IPS-20b (cell line): ENCODE measurements around the gene RETREG1.

Experiments
- H3K27ac ChIP-seq: one replicate; pipeline ENCODE4 v1.5.1; 2013; ENCODE audit warnings: low read length
- H3K27me3 ChIP-seq: 2 replicates; pipeline ENCODE4 v1.6.1; 2013; ENCODE audit warnings: mild to moderate bottlenecking, low read length, inconsistent platforms; ENCODE audit not compliant: insufficient read depth
- H3K36me3 ChIP-seq: 2 replicates; pipeline ENCODE4 v1.6.1; 2013; ENCODE audit warnings: low read depth, mild to moderate bottlenecking, inconsistent platforms, low read length, moderate library complexity; ENCODE audit not compliant: insufficient read depth
- H3K4me1 ChIP-seq: 2 replicates; pipeline ENCODE4 v1.6.1; 2013; ENCODE audit warnings: mild to moderate bottlenecking, control low read depth, inconsistent platforms, low read length, moderate library complexity; ENCODE audit not compliant: insufficient read depth
- H3K4me3 ChIP-seq: 2 replicates; pipeline ENCODE4 v1.5.1; 2013; ENCODE audit warnings: mild to moderate bottlenecking, low read length, inconsistent platforms
- H3K9ac ChIP-seq: 2 replicates; pipeline ENCODE4 v1.6.1; 2013; ENCODE audit warnings: low read depth, mild to moderate bottlenecking, inconsistent platforms, low read length, moderate library complexity
- H3K9me3 ChIP-seq: 2 replicates; pipeline ENCODE4 v1.6.1; 2013; ENCODE audit warnings: mild to moderate bottlenecking, low read depth, low read length, inconsistent platforms; ENCODE audit not compliant: insufficient read depth

RETREG1 gene

GRCh38 chr5:16471387-16471786 is 145.4 kb downstream of the RETREG1 start:
- no peak overlapping the region for H3K4me3 ChIP-seq
- H3K27ac ChIP-seq = no peak overlapping the region
- H3K4me1 ChIP-seq = peaks cover 3% of the 10 kb centered on the region; the same call in 1 of the 2 replicates
- H3K36me3 ChIP-seq = 0 out of 2 replicates have a peak, but pooled peaks cover 4% of the 10 kb centered on the region
- H3K9ac ChIP-seq = no peak overlapping the region
- no peaks in the 10 kb centered on the region for H3K9me3 ChIP-seq
- H3K27me3 ChIP-seq = no peaks in the 10 kb centered on the region

GRCh38 chr5:16467363-16468219 is 149.2 kb downstream of the RETREG1 start:
- Histone ChIP-seq H3K9ac (no peak overlapping the region), H3K9me3 (no peaks in the 10 kb centered on the region), H3K27ac (no peak overlapping the region), H3K4me3 (no peak overlapping the region), H3K27me3 (no peaks in the 10 kb centered on the region), H3K36me3 (peaks cover 14% of the 10 kb centered on the region), H3K4me1 (peaks cover 10% of the 10 kb centered on the region)

- H3K27me3 ChIP-seq = no peaks in the 10 kb centered on the region
- peaks cover 10% of the 10 kb centered on the region for H3K4me1 ChIP-seq
- no peaks in the 10 kb centered on the region for H3K9me3 ChIP-seq
- H3K36me3 ChIP-seq = peaks cover 32% of the 10 kb centered on the region
- peak within 1 kb of the TSS; percentile 92 for H3K4me3 ChIP-seq
- H3K9ac ChIP-seq = peak within 1 kb of the TSS; percentile 88
- peak within 1 kb of the TSS; percentile 10 for H3K27ac ChIP-seq
Measured at GRCh38 chr5:16465544-16466432, 151.0 kb downstream of the RETREG1 start, which contains the start of gene ZNF622. Gene ZNF622, minus strand, starts transcription at chr5:16465800. Its CDS starts 135 bp downstream, at chr5:16465665.

GRCh38 chr5:16464664-16465543 is 151.9 kb downstream of the RETREG1 start:
- Histone ChIP-seq H3K36me3 (peaks cover 41% of the 10 kb centered on the region), H3K9me3 (no peaks in the 10 kb centered on the region), H3K4me3 (peak overlapping the region; percentile 92), H3K27ac (peak overlapping the region; percentile 10), H3K4me1 (peaks cover 10% of the 10 kb centered on the region), H3K9ac (peak overlapping the region; percentile 88), H3K27me3 (no peaks in the 10 kb centered on the region)

- Histone ChIP-seq H3K27me3 (no peaks in the 10 kb centered on the region), H3K9me3 (no peaks in the 10 kb centered on the region), H3K4me3 (peak overlapping the region; percentile 92), H3K4me1 (peaks cover 10% of the 10 kb centered on the region), H3K27ac (no peak overlapping the region), H3K36me3 (peaks cover 43% of the 10 kb centered on the region), H3K9ac (peak overlapping the region; percentile 88; the same call in 1 of the 2 replicates)
Measured at GRCh38 chr5:16464231-16464630, 152.6 kb downstream of the RETREG1 start.

GRCh38 chr5:16461782-16462181 is 155.0 kb downstream of the RETREG1 start:
- H3K36me3 ChIP-seq = peaks cover 67% of the 10 kb centered on the region
- H3K9ac ChIP-seq = no peak overlapping the region
- H3K4me1 ChIP-seq = peaks cover 7% of the 10 kb centered on the region; the same call in 1 of the 2 replicates
- H3K9me3 ChIP-seq = no peaks in the 10 kb centered on the region
- no peaks in the 10 kb centered on the region for H3K27me3 ChIP-seq
- H3K4me3 ChIP-seq = no peak overlapping the region
- no peak overlapping the region for H3K27ac ChIP-seq

- H3K9me3 ChIP-seq = no peaks in the 10 kb centered on the region
- H3K9ac ChIP-seq = no peak overlapping the region
- H3K4me1 ChIP-seq = peaks cover 7% of the 10 kb centered on the region; the same call in 1 of the 2 replicates
- H3K4me3 ChIP-seq = no peak overlapping the region
- H3K27ac ChIP-seq = no peak overlapping the region
- H3K36me3 ChIP-seq = peaks cover 74% of the 10 kb centered on the region
- no peaks in the 10 kb centered on the region for H3K27me3 ChIP-seq
Measured at GRCh38 chr5:16461026-16461425, 155.8 kb downstream of the RETREG1 start.

GRCh38 chr5:16459451-16459850 is 157.3 kb downstream of the RETREG1 start:
- no peaks in the 10 kb centered on the region for H3K9me3 ChIP-seq
- no peak overlapping the region for H3K4me3 ChIP-seq
- H3K36me3 ChIP-seq = peaks cover 89% of the 10 kb centered on the region
- no peak overlapping the region for H3K9ac ChIP-seq
- H3K27ac ChIP-seq = no peak overlapping the region
- no peaks in the 10 kb centered on the region for H3K27me3 ChIP-seq
- H3K4me1 ChIP-seq = peaks cover 4% of the 10 kb centered on the region; the same call in 1 of the 2 replicates

- no peaks in the 10 kb centered on the region for H3K9me3 ChIP-seq
- H3K4me1 ChIP-seq = no peaks in the 10 kb centered on the region
- H3K36me3 ChIP-seq = peaks cover 87% of the 10 kb centered on the region
- no peak overlapping the region for H3K9ac ChIP-seq
- no peak overlapping the region for H3K27ac ChIP-seq
- no peaks in the 10 kb centered on the region for H3K27me3 ChIP-seq
- H3K4me3 ChIP-seq = no peak overlapping the region
Measured at GRCh38 chr5:16457853-16458252, 158.9 kb downstream of the RETREG1 start.

- no peaks in the 10 kb centered on the region for H3K4me1 ChIP-seq
- no peak overlapping the region for H3K27ac ChIP-seq
- no peak overlapping the region for H3K9ac ChIP-seq
- no peak overlapping the region for H3K4me3 ChIP-seq
- H3K9me3 ChIP-seq = no peaks in the 10 kb centered on the region
- peaks cover 87% of the 10 kb centered on the region for H3K36me3 ChIP-seq
- H3K27me3 ChIP-seq = no peaks in the 10 kb centered on the region
Measured at GRCh38 chr5:16457451-16457850, 159.3 kb downstream of the RETREG1 start.
